ENCODE results near the gene PRKAA1. TPM values are rescaled to one million over a fixed set of nuclear protein-coding genes. Genes with fewer than 3 reads are reported as not detected.
A peak's percentile ranks its signal among the peaks of the same experiment; 100 is the strongest.

The PRKAA1 gene
- total and polyA plus RNA-seq, 7 donors: 9.6 to 36.8 (median 28.1) TPM

DNA sequence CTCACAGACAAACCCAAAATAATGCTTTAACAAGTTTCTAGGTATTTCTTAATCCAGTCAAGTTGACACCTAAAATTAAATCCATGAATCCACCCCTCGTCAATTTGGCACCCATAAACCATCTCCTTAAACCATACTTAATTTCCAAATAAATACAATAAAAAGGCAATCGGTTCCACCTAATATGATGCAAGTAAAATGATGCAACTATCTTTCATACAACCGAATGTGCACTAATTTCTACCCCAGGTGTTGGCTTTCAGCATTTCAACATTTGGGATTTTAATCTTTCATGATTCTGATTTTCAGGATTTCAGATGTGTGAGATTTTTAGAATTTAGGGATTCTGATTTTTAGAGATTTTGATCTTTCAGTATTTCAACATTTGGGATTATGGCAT lies 17.3 kb downstream of the PRKAA1 start:
- ATAC-seq: no peak

GRCh38 chr5:40780199-40780598 lies 18.0 kb downstream of the PRKAA1 start:
- H3K27ac ChIP-seq: no peak overlapping the region
- H3K4me3 ChIP-seq: no peak overlapping the region
- peaks cover 0 to 22% of the 10 kb centered on the region in 2 donors for H3K36me3 ChIP-seq (ENCODE audit: insufficient read depth in 1 of 2, low read depth in 1 of 2)
- no peak for DNase-seq
- 60 to 79% (median 72%) methylated on average over 5 of the region's 5 CpGs for WGBS, 3 donors
- TF ChIP-seq, protein P1, sequence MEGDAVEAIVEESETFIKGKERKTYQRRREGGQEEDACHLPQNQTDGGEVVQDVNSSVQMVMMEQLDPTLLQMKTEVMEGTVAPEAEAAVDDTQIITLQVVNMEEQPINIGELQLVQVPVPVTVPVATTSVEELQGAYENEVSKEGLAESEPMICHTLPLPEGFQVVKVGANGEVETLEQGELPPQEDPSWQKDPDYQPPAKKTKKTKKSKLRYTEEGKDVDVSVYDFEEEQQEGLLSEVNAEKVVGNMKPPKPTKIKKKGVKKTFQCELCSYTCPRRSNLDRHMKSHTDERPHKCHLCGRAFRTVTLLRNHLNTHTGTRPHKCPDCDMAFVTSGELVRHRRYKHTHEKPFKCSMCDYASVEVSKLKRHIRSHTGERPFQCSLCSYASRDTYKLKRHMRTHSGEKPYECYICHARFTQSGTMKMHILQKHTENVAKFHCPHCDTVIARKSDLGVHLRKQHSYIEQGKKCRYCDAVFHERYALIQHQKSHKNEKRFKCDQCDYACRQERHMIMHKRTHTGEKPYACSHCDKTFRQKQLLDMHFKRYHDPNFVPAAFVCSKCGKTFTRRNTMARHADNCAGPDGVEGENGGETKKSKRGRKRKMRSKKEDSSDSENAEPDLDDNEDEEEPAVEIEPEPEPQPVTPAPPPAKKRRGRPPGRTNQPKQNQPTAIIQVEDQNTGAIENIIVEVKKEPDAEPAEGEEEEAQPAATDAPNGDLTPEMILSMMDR (IDR thresholded peaks at IDR 0.05): no peak
- intact Hi-C loops (cut with DNase I): no loop called here
- peak in 1 of 4 donors; percentile 38 for ATAC-seq
- no peaks in the 10 kb centered on the region for H3K27me3 ChIP-seq (ENCODE audit: insufficient read depth in 3 of 3, low read length in 2 of 3)
- H3K9me3 ChIP-seq: no peaks in the 10 kb centered on the region
- H3K4me1 ChIP-seq: peaks cover 26% of the 10 kb centered on the region

More for the DNA sequence above, 17.3 kb downstream of the PRKAA1 start:
- Histone ChIP-seq H3K4me1 (peaks cover 26% of the 10 kb centered on the region), H3K4me3 (no peak overlapping the region), H3K27ac (no peak overlapping the region), H3K36me3 (ENCODE audit: insufficient read depth in 1 of 2, low read depth in 1 of 2) (peaks cover 0 to 16% of the 10 kb centered on the region in 2 donors), H3K27me3 (ENCODE audit: insufficient read depth in 3 of 3, low read length in 2 of 3) (no peaks in the 10 kb centered on the region), H3K9me3 (no peaks in the 10 kb centered on the region)
- intact Hi-C loops (cut with DNase I): no loop called here
- TF ChIP-seq, protein P1 (IDR thresholded peaks at IDR 0.05): no peak
- WGBS, 3 donors: 54 to 81% (median 70%) methylated on average over 3 of the region's 3 CpGs
- no peak for DNase-seq

DNA sequence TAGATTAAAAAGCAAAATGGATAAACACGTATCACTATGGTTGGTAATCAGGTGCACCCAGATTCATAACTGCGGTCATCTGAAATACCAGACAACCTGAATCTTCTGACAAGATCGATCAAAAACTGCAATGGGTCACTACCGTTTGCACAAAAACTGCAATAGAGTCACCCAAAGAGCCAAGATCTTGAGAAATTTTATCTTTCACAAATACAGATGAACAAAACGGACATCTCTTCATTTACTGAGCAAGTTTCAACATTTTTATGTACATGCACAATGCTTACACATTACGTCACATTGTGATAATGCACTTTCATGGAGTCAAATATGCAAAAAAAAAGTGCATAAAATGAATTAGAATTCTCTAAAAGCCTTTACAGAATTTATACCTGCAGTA lies 18.6 kb downstream of the PRKAA1 start:
- H3K9me3 ChIP-seq: no peaks in the 10 kb centered on the region
- no peaks in the 10 kb centered on the region for H3K27me3 ChIP-seq (ENCODE audit: insufficient read depth in 3 of 3, low read length in 2 of 3)
- H3K4me1 ChIP-seq: peaks cover 22% of the 10 kb centered on the region
- intact Hi-C loops (cut with DNase I): no loop called here
- TF ChIP-seq, protein P1 (IDR thresholded peaks at IDR 0.05): no peak
- ATAC-seq: no peak
- WGBS, 3 donors: 91 to 95% (median 94%) methylated on average over 6 of the region's 6 CpGs
- no peak overlapping the region for H3K4me3 ChIP-seq
- no peak for DNase-seq
- H3K36me3 ChIP-seq (ENCODE audit: insufficient read depth in 1 of 2, low read depth in 1 of 2): peaks cover 0 to 29% of the 10 kb centered on the region in 2 donors
- no peak overlapping the region for H3K27ac ChIP-seq

GRCh38 chr5:40778133-40778532 lies 20.0 kb downstream of the PRKAA1 start:
- no peaks in the 10 kb centered on the region for H3K27me3 ChIP-seq (ENCODE audit: insufficient read depth in 3 of 3, low read length in 2 of 3)
- ATAC-seq (no peak), DNase-seq (no peak)
- TF ChIP-seq, protein P1 (IDR thresholded peaks at IDR 0.05): no peak
- no peak overlapping the region for H3K27ac ChIP-seq
- intact Hi-C loops (cut with DNase I): no loop called here
- WGBS, 3 donors: 88 to 100% (median 97%) methylated on average over 1 of the region's 1 CpG
- H3K4me3 ChIP-seq: no peak overlapping the region
- H3K4me1 ChIP-seq: peaks cover 22% of the 10 kb centered on the region
- H3K9me3 ChIP-seq: no peaks in the 10 kb centered on the region
- peaks cover 0 to 41% of the 10 kb centered on the region in 2 donors for H3K36me3 ChIP-seq (ENCODE audit: insufficient read depth in 1 of 2, low read depth in 1 of 2)

DNA sequence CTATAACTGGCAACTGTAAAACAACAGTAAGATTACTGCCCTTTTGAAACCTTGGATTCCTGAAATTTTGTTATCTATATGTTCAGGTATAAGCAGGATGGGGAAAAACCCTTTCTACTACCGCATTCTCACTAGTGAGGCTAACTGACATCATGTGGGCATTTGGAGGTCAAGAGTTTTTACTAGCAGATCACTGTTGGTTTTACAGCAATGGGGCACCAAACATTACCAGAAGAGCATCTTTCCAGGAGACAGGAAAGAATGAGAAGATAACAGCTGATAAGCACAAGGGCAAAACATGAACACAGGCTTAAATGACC lies 21.6 kb downstream of the PRKAA1 start:
- Histone ChIP-seq H3K27me3 (ENCODE audit: insufficient read depth in 3 of 3, low read length in 2 of 3) (no peaks in the 10 kb centered on the region), H3K9me3 (no peaks in the 10 kb centered on the region), H3K27ac (no peak overlapping the region), H3K4me1 (peaks cover 11% of the 10 kb centered on the region), H3K4me3 (no peak overlapping the region), H3K36me3 (ENCODE audit: insufficient read depth in 1 of 2, low read depth in 1 of 2) (peaks cover 0 to 44% of the 10 kb centered on the region in 2 donors)
- ATAC-seq (no peak), DNase-seq (no peak)
- intact Hi-C loops (cut with DNase I): no loop called here
- TF ChIP-seq, protein P1 (IDR thresholded peaks at IDR 0.05): no peak
- 93 to 100% (median 98%) methylated on average over 1 of the region's 1 CpG for WGBS, 3 donors
